Calu3 (cell line): ENCODE measurements around the gene IVD. TPM values are rescaled to one million over a fixed set of nuclear protein-coding genes. Genes with fewer than 3 reads are reported as not detected.

Source experiments
- BruUV-seq: library from RNA; stranded (reverse); fragments of 400-500 nt; replicated peaks from 2 replicates; lab custom pipeline; 2021; lab: Mats Ljungman, UMichigan
- CTCF ChIA-PET: fragments of 300-600 bp; sonication (Branson Sonifier 250); formaldehyde crosslinking; loops from one replicate; lab custom pipeline; 2022; ENCODE audit warnings: antibody characterized with exemption; lab: Charles Lee
- DNase-seq: peaks from one replicate; pipeline ENCODE4 v3.0.0; 2022
- H3K27ac Mint-ChIP-seq: one replicate; pipeline ENCODE4 v1.8.0; 2022; ENCODE audit warnings: mixed read lengths; ENCODE audit not compliant: unreplicated experiment
- H3K27me3 Mint-ChIP-seq: one replicate; pipeline ENCODE4 v1.8.0; 2022; ENCODE audit warnings: mixed read lengths; ENCODE audit not compliant: unreplicated experiment
- H3K36me3 Mint-ChIP-seq: one replicate; pipeline ENCODE4 v1.8.0; 2022; ENCODE audit warnings: mild to moderate bottlenecking, moderate library complexity, mixed read lengths; ENCODE audit not compliant: insufficient read depth, unreplicated experiment
- H3K4me1 Mint-ChIP-seq: one replicate; pipeline ENCODE4 v1.8.0; 2022; ENCODE audit warnings: mild to moderate bottlenecking, low read depth, mixed read lengths; ENCODE audit not compliant: unreplicated experiment
- H3K4me3 Mint-ChIP-seq: one replicate; pipeline ENCODE4 v1.8.0; 2022; ENCODE audit warnings: mild to moderate bottlenecking, low read depth, moderate library complexity, mixed read lengths; ENCODE audit not compliant: unreplicated experiment
- H3K9me3 Mint-ChIP-seq: one replicate; pipeline ENCODE4 v1.8.0; 2022; ENCODE audit warnings: low read depth, mixed read lengths; ENCODE audit not compliant: unreplicated experiment
- intact Hi-C: fragments of 100-400 bp; cut with micrococcal nuclease; formaldehyde crosslinking; loops from one replicate; pipeline ENCODE4 v1.10.0; 2022; ENCODE audit not compliant: unreplicated experiment
- total RNA-seq: library from RNA; stranded (reverse); gene quantifications from 2 replicates; pipeline ENCODE4 v1.2.3, GENCODE V29; 2022
- TF ChIP-seq, protein P1 (sequence below): fragments of 200-600 bp; IDR thresholded peaks from one replicate; pipeline ENCODE4 v1.8.0; 2022; ENCODE audit warnings: antibody characterized with exemption; ENCODE audit not compliant: unreplicated experiment

IVD gene
- total RNA-seq, 1 experiment from 2014 or later: 46.6 TPM

DNA sequence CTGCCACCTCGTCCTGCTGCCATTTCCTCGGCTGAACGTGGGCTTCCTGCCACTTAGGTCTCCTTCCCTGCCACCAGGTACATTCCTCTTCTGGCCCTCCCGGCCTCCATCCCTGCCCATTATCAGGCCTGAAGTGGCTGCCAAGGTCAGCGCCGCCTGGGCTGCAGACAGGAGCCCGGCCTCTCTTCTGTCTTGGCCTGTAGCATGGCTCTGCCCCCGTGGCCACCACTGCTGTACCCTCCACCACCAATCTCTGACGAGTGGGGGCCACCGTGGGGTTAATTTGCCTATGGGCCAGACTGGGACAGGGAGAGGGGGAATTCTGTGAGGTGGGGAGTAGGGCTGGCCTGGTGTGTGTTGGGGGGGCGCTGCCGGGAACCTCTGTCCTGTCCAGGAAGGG, 33.1 kb downstream of the IVD start:
- no peak overlapping the region for H3K27ac Mint-ChIP-seq
- TF ChIP-seq, protein P1, sequence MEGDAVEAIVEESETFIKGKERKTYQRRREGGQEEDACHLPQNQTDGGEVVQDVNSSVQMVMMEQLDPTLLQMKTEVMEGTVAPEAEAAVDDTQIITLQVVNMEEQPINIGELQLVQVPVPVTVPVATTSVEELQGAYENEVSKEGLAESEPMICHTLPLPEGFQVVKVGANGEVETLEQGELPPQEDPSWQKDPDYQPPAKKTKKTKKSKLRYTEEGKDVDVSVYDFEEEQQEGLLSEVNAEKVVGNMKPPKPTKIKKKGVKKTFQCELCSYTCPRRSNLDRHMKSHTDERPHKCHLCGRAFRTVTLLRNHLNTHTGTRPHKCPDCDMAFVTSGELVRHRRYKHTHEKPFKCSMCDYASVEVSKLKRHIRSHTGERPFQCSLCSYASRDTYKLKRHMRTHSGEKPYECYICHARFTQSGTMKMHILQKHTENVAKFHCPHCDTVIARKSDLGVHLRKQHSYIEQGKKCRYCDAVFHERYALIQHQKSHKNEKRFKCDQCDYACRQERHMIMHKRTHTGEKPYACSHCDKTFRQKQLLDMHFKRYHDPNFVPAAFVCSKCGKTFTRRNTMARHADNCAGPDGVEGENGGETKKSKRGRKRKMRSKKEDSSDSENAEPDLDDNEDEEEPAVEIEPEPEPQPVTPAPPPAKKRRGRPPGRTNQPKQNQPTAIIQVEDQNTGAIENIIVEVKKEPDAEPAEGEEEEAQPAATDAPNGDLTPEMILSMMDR: no peak
- BruUV-seq: no TSS peak
- peaks cover 19% of the 10 kb centered on the region for H3K4me1 Mint-ChIP-seq
- H3K4me3 Mint-ChIP-seq: no peak overlapping the region
- H3K36me3 Mint-ChIP-seq: peaks cover 27% of the 10 kb centered on the region
- no peaks in the 10 kb centered on the region for H3K9me3 Mint-ChIP-seq
- intact Hi-C loops: no loop called here
- H3K27me3 Mint-ChIP-seq: peaks cover 43% of the 10 kb centered on the region
- CTCF ChIA-PET: interaction anchor here (0.5 kb wide), 1 partner anchor 108 kb away, joined by 4 read pairs; no protein-coding TSS in a partner anchor
- no peak for DNase-seq

DNA sequence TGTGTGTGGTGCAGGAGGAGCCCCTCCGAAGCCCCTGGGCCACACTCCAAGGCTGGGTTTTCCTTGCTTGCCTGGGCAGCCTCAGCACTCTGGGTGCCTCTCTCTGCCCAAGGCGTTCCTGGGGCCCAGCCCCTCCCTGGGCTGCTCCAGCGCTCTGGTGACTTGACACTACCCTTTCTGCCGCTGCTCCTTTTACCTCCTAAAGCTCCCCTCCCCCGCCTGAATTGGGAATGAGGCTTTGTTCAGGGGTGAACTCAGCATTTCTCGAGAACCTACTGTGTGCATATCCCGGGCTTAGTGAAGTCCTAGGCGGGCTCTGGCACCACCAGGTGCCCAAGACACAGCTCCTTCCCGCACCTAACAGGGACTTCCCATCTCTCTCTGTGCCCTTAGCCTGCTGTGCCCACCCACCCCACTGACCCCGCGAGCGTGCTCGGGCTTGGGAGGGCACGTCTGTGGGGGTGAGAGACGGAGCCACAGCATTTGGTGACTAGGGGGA, 33.9 kb downstream of the IVD start:
- CTCF ChIA-PET: interaction anchor here (0.7 to 0.9 kb wide), 2 partner anchors 10 to 95 kb away, joined by 3 read pairs; no protein-coding TSS in a partner anchor
- no peak for DNase-seq
- peaks cover 27% of the 10 kb centered on the region for H3K36me3 Mint-ChIP-seq
- H3K4me3 Mint-ChIP-seq: peak overlapping the region; percentile 91
- peaks cover 37% of the 10 kb centered on the region for H3K27me3 Mint-ChIP-seq
- intact Hi-C loops: no loop called here
- TF ChIP-seq, protein P1: no peak
- H3K27ac Mint-ChIP-seq: peak overlapping the region; percentile 81
- H3K4me1 Mint-ChIP-seq: peaks cover 23% of the 10 kb centered on the region
- no peaks in the 10 kb centered on the region for H3K9me3 Mint-ChIP-seq
- no TSS peak for BruUV-seq

DNA sequence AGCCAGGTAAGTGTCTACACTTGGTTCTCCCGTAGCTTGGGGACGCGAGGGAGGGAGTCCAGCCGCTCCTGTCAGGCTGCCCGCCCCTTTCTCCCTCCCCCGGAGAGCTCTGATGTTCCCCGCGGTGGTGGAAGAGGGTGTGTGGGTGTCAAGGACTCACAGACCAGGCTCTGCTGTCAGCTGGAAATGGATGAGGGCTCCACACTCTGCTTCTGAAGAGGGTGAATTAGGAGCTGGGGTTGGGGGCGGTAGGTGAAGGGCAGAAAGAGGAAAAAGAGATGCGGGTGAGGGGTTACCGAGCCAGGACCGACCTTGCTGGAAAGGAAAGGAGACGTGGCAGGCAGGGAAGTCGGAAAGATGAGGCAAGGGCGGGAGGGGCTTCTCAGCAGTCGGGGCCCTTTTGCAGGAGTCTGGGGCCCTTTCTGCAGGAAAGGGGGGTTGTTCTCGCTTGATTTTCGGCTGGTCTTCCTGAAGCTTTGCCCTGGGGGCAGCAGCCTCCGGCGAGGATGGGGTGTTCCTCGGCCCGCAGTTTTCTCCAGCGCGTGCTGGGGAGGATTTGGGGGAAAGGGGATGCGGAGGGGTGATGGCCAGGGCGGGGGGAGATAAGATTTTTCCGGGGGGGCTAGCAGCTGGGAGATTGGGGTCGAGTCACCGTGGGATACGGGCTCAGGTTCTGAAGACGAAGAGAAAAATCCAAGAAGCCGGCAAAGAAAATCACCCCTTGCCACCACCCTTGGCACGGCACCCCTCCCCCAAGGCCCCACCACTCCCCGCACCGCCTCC, 34.6 kb downstream of the IVD start:
- no peaks in the 10 kb centered on the region for H3K9me3 Mint-ChIP-seq
- CTCF ChIA-PET: interaction anchor here (0.7 to 1.0 kb wide), 3 partner anchors 10 to 131 kb away, joined by 3 read pairs; no protein-coding TSS in a partner anchor
- peaks cover 27% of the 10 kb centered on the region for H3K36me3 Mint-ChIP-seq
- intact Hi-C loops: no loop called here
- no peak for DNase-seq
- no TSS peak for BruUV-seq
- H3K27ac Mint-ChIP-seq: peak overlapping the region; percentile 81
- peak overlapping the region; percentile 91 for H3K4me3 Mint-ChIP-seq
- H3K27me3 Mint-ChIP-seq: peaks cover 36% of the 10 kb centered on the region
- peaks cover 23% of the 10 kb centered on the region for H3K4me1 Mint-ChIP-seq
- TF ChIP-seq, protein P1: no peak

DNA sequence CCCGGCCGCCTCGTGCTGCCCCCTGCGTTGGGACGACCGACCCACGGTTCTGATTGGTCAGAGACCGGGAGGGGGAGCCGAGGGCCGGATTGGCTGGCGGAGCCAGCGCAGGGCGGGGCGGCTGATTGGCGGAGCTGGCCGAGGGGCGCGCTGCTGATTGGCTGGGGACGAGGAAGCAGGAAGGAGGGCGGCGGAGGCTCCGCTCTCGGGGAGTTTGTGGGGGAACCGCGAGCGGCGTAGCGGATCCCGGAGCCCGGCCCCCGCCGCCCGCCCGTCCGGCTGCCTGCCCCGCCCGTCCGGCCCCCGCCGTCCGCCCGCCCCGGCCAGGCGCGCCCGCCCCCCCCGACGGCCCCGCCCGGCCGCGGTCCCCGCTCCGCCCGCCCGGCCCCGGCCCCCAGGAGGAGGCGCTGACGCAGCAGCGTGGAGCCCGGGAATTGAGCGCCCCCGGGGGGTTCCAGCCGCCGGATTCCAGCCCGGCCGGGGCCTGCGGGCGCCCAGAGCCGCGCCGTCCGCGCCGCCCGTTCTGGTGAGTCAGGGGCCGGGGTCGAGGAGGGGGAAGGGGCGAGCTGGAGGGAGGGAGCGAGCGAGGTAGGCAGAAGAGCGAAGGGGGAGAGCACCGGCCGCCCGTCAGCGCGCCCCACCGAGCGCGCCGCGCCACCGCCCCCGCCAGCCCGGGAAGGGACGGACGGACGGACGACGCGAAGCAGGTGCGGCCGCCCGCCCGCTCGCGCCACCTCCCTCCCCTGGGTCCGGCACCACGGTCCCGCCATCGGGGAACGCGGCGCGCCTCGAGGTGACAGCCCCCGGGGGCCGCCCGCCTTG, 35.4 kb downstream of the IVD start, which contains the start of gene BAHD1:
Gene BAHD1, plus strand, starts transcription at position 211 of the 822 bp plus-strand sequence. CDS start 17,512 bp downstream, outside the sequence.
- Mint-ChIP-seq H3K4me3 (peak within 1 kb of the TSS; percentile 91), H3K27ac (peak within 1 kb of the TSS; percentile 81), H3K36me3 (peaks cover 27% of the 10 kb centered on the region), H3K9me3 (no peaks in the 10 kb centered on the region), H3K4me1 (peaks cover 16% of the 10 kb centered on the region), H3K27me3 (peaks cover 28% of the 10 kb centered on the region)
- peak; percentile 94 for DNase-seq
- no TSS peak for BruUV-seq
- CTCF ChIA-PET: interaction anchor here (1.0 kb wide), 1 partner anchor 132 kb away, joined by 3 read pairs; no protein-coding TSS in a partner anchor
- TF ChIP-seq, protein P1: no peak
- intact Hi-C loops: no loop called here
